Endothelial cell of umbilical vein (primary cell): Measurements from ENCODE around the gene KRT83. TPM values are rescaled to one million over a fixed set of nuclear protein-coding genes. Genes with fewer than 3 reads are reported as not detected.

Experiments
- BruUV-seq: library from RNA; stranded (reverse); fragments of 400-500 nt; replicated peaks from 2 replicates; lab custom pipeline; 2021; lab: Mats Ljungman, UMichigan
- CTCF ChIA-PET: fragments of 300-600, 350-600 bp; sonication (Branson Sonifier 250); formaldehyde crosslinking; loops from one replicate; lab custom pipeline; 2021; ENCODE audit warnings: antibody characterized with exemption, inconsistent platforms; lab: Charles Lee
- POLR2A ChIA-PET: fragments of 300-600, 350-600 bp; sonication (Branson Sonifier 250); formaldehyde crosslinking; loops from one replicate; lab custom pipeline; 2021; ENCODE audit warnings: antibody characterized with exemption, inconsistent platforms; lab: Charles Lee
- DNase-seq: peaks from one replicate; pipeline ENCODE4 v3.0.0-alpha.2; 2011; ENCODE audit warnings: low read depth, low spot score
- FAIRE-seq: peaks from 2 replicates; lab custom pipeline; 2011; peaks lifted over from hg19 to GRCh38; lab: Jason Lieb, UNC
- H2AFZ ChIP-seq: 2 replicates; pipeline ENCODE4 v1.6.0; 2012; ENCODE audit warnings: low read depth, low read length, control low read depth, inconsistent platforms
- H3K27ac ChIP-seq: 2 replicates; pipeline ENCODE4 v1.5.1; 2011; ENCODE audit warnings: low read depth, mild to moderate bottlenecking, control low read depth, low read length, moderate library complexity; ENCODE audit not compliant: insufficient read depth
- H3K27me3 ChIP-seq, 2 experiments: 2 replicates each; pipeline versions ENCODE4 v1.6.0 to v1.6.1; 2011; ENCODE audit warnings: low read length in 2 of 2, mixed read lengths in 1 of 2; ENCODE audit not compliant: control insufficient read depth in 2 of 2, insufficient read depth in 2 of 2
- H3K36me3 ChIP-seq, 2 experiments: 2 replicates in 1 of 2; 3 replicates in 1 of 2; pipeline ENCODE4 v1.5.1; 2011; ENCODE audit warnings: low read length in 2 of 2, mild to moderate bottlenecking in 1 of 2, moderate library complexity in 1 of 2; ENCODE audit not compliant: control insufficient read depth in 2 of 2, insufficient read depth in 2 of 2; ENCODE audit errors: extremely low read depth in 1 of 2
- H3K4me1 ChIP-seq: 3 replicates; pipeline ENCODE4 v1.5.1; 2011; ENCODE audit warnings: mild to moderate bottlenecking, low read length; ENCODE audit not compliant: control insufficient read depth, insufficient read depth; ENCODE audit errors: extremely low read depth
- H3K4me2 ChIP-seq: 2 replicates; pipeline ENCODE4 v1.6.1; 2011; ENCODE audit warnings: low read length, control low read depth, mixed read lengths; ENCODE audit not compliant: insufficient read depth
- H3K4me3 ChIP-seq, 3 experiments: fragments of 200-600 bp in 1 of 3; sonication (generic), shearing (Covaris generic) in 1 of 3; replicated peaks in 1 of 3; 2 replicates each; pipeline ENCODE4 v1.5.1; 2011 to 2016; ENCODE audit warnings: control low read depth in 3 of 3, low read length in 3 of 3, mild to moderate bottlenecking in 2 of 3, inconsistent platforms in 1 of 3, low read depth in 1 of 3, moderate library complexity in 1 of 3; ENCODE audit not compliant: insufficient read depth in 1 of 3
- H3K79me2 ChIP-seq: 2 replicates; pipeline ENCODE4 v1.6.0; 2012; ENCODE audit warnings: low read length, inconsistent platforms; ENCODE audit not compliant: control insufficient read depth, insufficient read depth
- H3K9ac ChIP-seq: replicated peaks from 2 replicates; pipeline ENCODE3; 2011; ENCODE audit warnings: low read length, control low read depth; ENCODE audit not compliant: insufficient read depth; ENCODE audit errors: extremely low read depth
- H3K9me1 ChIP-seq: replicated peaks from 3 replicates; pipeline ENCODE4 v1.6.0; 2011; ENCODE audit warnings: mild to moderate bottlenecking, low read length; ENCODE audit not compliant: control insufficient read depth, insufficient read depth; ENCODE audit errors: extremely low read depth
- H3K9me3 ChIP-seq: replicated peaks from 2 replicates; pipeline ENCODE4 v1.5.1; 2012; ENCODE audit warnings: low read length, inconsistent platforms; ENCODE audit not compliant: control insufficient read depth, insufficient read depth
- H4K20me1 ChIP-seq: replicated peaks from 2 replicates; pipeline ENCODE3; 2011; ENCODE audit warnings: mild to moderate bottlenecking, low read length; ENCODE audit not compliant: control insufficient read depth, insufficient read depth; ENCODE audit errors: extremely low read depth
- EZH2 ChIP-seq: IDR thresholded peaks from 2 replicates; pipeline ENCODE4 v1.6.1; 2012; ENCODE audit warnings: borderline replicate concordance, low read depth, mild to moderate bottlenecking, moderate library complexity, low read length, inconsistent platforms; ENCODE audit not compliant: severe bottlenecking
- FOS ChIP-seq: IDR thresholded peaks from 2 replicates; pipeline ENCODE4 v1.6.1; 2011; ENCODE audit warnings: mild to moderate bottlenecking, low read length, moderate library complexity, borderline replicate concordance; ENCODE audit not compliant: insufficient read depth
- GATA2 ChIP-seq: IDR thresholded peaks from 2 replicates; pipeline ENCODE4 v1.7.0; 2011; ENCODE audit warnings: low read depth, mild to moderate bottlenecking, moderate library complexity, mixed read lengths, low read length; ENCODE audit not compliant: insufficient read length, insufficient read depth
- JUN ChIP-seq: IDR thresholded peaks from 2 replicates; pipeline ENCODE4 v1.6.1; 2011; ENCODE audit warnings: borderline replicate concordance, low read depth; ENCODE audit not compliant: insufficient read length, insufficient read depth
- MAX ChIP-seq: IDR thresholded peaks from 2 replicates; pipeline ENCODE4 v1.6.1; 2011; ENCODE audit not compliant: insufficient read depth, insufficient read length
- MYC ChIP-seq: IDR thresholded peaks from one replicate; pipeline ENCODE4 v1.6.1; 2011; ENCODE audit warnings: mild to moderate bottlenecking, low read depth, low read length
- POLR2A ChIP-seq: IDR thresholded peaks from 2 replicates; pipeline ENCODE4 v1.6.1; 2012; ENCODE audit warnings: low read depth, mild to moderate bottlenecking, control low read depth, low read length
- POLR2AphosphoS5 ChIP-seq: IDR thresholded peaks from 2 replicates; pipeline ENCODE4 v1.6.1; 2012; ENCODE audit warnings: low read depth, mild to moderate bottlenecking, control low read depth, low read length, moderate library complexity; ENCODE audit not compliant: insufficient read depth
- dilution Hi-C: fragments of 300-500 bp; cut with MboI; formaldehyde crosslinking; loops from one replicate; pipeline ENCODE4 v1.15.0; 2019; ENCODE audit warnings: low sequenced_read_pairs; ENCODE audit not compliant: extremely low pct_ligation_motif_present
- intact Hi-C: fragments of 100-400 bp; cut with micrococcal nuclease; formaldehyde crosslinking; loops from one replicate; pipeline ENCODE4 v1.10.0; 2022
- polyA plus RNA-seq, 4 experiments: library from polyadenylated mRNA; depleted of rRNA in 3 of 4; stranded (reverse) in 3 of 4; unstranded in 1 of 4; fragments of >200 nt; gene quantifications; 2 replicates each; pipeline versions ENCODE4 v1.2.1 to v1.2.3, GENCODE V29; 2011 to 2012; ENCODE audit warnings: missing spikeins in 1 of 4
- total RNA-seq: library from RNA; stranded (reverse); gene quantifications from 2 replicates; pipeline ENCODE4 v1.2.3, GENCODE V29; 2021
- TF ChIP-seq, protein P1 (sequence below), 2 donors: IDR thresholded peaks; 1 replicate in 1 of 2; 2 replicates in 1 of 2; pipeline ENCODE4 v1.5.1; 2011; ENCODE audit warnings: low read length in 2 of 2, mild to moderate bottlenecking in 2 of 2, moderate library complexity in 2 of 2, control low read depth in 1 of 2, inconsistent platforms in 1 of 2, low read depth in 1 of 2; ENCODE audit not compliant: insufficient read depth in 1 of 2; ENCODE audit errors: extremely low read depth in 1 of 2

Gene KRT83
- total and polyA plus RNA-seq, 2 donors (not counting 3 experiments of a cell fraction or from before 2014, with no cell fraction given), result not detected

DNA sequence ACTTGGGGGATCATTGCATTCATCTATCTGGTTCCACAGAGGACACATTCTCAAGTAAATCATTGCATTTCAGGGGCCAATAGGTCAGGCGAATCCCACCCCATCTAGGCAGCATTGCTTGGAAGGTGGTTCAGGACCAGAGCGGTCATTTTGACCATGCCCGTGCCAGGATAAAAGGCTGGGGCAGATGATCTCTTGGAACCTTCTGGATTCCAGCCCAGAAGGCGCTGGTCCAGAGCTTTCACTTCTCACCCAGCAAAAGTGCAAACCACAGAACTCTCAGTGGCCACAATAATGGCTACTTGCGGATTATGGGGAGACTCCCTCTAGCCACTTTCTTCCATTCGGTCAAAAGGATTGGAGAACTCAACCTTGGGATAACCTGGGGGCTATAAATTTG lies 46.7 kb upstream of the KRT83 start:
- Histone ChIP-seq H3K4me1 (no peaks in the 10 kb centered on the region), H3K9me1 (no peaks in the 10 kb centered on the region), H3K27me3 (peaks cover 2 to 12% of the 10 kb centered on the region in 2 experiments), H3K4me2 (no peak overlapping the region), H3K27ac (no peak overlapping the region), H3K9me3 (no peaks in the 10 kb centered on the region), H3K79me2 (no peaks in the 10 kb centered on the region), H3K9ac (no peak overlapping the region), H3K4me3 (no peak overlapping the region), H4K20me1 (no peaks in the 10 kb centered on the region), H3K36me3 (no peaks in the 10 kb centered on the region), H2AFZ (no peak overlapping the region)
- ChIA-PET POLR2A (no interaction called here), CTCF (interaction anchor here (1.4 to 8.3 kb wide), 3 partner anchors 503 to 613 kb away, joined by 7 to 126 read pairs (median 9); no protein-coding TSS in a partner anchor)
- dilution Hi-C loops (no loop called here), intact Hi-C loops (no loop called here)
- TF ChIP-seq MYC (no peak), POLR2AphosphoS5 (no peak), JUN (no peak), EZH2 (no peak), MAX (no peak), POLR2A (no peak), GATA2 (no peak), FOS (no peak)
- TF ChIP-seq, protein P1, sequence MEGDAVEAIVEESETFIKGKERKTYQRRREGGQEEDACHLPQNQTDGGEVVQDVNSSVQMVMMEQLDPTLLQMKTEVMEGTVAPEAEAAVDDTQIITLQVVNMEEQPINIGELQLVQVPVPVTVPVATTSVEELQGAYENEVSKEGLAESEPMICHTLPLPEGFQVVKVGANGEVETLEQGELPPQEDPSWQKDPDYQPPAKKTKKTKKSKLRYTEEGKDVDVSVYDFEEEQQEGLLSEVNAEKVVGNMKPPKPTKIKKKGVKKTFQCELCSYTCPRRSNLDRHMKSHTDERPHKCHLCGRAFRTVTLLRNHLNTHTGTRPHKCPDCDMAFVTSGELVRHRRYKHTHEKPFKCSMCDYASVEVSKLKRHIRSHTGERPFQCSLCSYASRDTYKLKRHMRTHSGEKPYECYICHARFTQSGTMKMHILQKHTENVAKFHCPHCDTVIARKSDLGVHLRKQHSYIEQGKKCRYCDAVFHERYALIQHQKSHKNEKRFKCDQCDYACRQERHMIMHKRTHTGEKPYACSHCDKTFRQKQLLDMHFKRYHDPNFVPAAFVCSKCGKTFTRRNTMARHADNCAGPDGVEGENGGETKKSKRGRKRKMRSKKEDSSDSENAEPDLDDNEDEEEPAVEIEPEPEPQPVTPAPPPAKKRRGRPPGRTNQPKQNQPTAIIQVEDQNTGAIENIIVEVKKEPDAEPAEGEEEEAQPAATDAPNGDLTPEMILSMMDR (IDR thresholded peaks at IDR 0.05; ENCODE audit: extremely low read depth in 1 of 2, insufficient read depth in 1 of 2, low read depth in 1 of 2, low read length in 2 of 2), result no peak
- FAIRE-seq (no peak), DNase-seq (no peak)
- no TSS peak for BruUV-seq
